IPS DF 4.7 (cell line): Measurements from ENCODE around the gene MEOX2.

Source experiments
- DNase-seq: peaks from one replicate; pipeline ENCODE4 v3.0.0-alpha.2; 2013; ENCODE audit warnings: low spot score; ENCODE audit errors: extremely low read depth

The MEOX2 gene

DNA sequence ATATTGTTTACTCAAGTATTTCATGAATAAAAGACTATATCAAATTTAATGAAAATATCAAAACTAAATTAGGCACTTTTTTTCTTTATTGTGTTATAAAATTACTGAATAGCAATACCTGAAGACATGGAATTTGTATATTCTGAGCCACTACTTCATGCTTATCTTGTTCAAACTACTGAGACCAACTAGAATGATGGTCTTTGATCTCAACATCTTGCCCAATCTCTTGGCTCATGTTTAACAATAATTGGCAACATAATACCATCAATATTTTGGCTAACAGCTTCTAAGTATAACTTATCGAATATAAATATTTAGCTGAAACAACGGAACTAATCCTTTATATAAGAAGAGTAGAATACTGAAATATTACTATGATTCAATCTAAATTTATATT lies 68.2 kb downstream of the MEOX2 start:
- DNase-seq, result no peak

DNA sequence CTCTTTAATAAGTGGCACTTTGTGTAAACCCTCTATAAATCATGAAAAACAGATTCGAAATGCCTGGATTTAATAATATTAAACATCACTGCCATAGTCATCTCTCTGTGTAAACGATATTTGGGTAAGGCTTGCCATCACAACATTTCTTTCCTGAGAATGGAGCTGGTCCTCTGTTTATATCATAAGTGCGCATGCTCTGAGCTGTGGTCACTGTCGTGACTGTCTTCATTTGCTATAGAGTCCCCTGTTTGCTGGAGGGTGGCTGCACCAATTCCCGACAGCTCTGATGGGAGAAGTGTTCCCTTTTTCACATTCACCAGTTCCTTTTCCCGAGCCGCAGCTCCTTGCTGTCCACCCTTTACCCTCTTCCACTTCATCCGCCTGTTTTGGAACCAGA lies 74.3 kb downstream of the MEOX2 start:
- no peak for DNase-seq

DNA sequence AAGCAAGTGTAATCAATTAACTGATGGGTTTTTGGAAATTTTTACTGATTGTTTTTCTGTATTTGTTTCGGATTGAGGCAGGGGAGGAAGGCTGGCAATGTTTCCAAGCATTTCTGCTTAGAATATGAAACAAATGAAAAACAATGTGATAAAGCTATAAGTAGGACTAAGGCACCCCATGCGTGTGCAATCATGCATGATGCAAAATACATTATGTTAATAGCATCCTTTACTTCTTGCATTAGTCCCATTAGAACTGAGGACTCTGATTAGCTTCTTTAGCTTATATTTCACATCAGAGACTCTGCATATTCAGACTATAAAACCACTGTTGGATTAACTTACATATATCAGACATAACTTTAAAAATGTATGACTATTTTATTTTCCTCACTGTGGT lies 76.0 kb downstream of the MEOX2 start:
- DNase-seq, result no peak

DNA sequence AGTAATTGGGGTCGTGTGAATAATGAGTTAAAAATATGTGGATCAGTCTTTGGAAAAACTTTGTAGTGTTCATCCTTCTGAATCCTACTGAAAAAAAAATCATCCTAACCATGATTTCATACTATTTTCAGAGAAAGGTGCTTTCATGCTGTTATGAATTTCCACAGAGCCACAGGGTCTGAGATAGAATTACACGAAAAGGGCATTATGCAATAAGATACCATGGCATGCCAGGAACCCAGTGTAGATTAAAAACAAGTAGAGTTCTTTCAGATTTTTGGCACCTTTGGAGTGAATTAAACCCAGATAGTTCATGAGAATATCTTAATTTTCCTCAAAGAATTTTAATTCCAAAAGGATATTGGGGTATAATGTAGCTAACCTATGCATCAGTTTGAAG lies 77.2 kb downstream of the MEOX2 start:
- DNase-seq, result no peak

DNA sequence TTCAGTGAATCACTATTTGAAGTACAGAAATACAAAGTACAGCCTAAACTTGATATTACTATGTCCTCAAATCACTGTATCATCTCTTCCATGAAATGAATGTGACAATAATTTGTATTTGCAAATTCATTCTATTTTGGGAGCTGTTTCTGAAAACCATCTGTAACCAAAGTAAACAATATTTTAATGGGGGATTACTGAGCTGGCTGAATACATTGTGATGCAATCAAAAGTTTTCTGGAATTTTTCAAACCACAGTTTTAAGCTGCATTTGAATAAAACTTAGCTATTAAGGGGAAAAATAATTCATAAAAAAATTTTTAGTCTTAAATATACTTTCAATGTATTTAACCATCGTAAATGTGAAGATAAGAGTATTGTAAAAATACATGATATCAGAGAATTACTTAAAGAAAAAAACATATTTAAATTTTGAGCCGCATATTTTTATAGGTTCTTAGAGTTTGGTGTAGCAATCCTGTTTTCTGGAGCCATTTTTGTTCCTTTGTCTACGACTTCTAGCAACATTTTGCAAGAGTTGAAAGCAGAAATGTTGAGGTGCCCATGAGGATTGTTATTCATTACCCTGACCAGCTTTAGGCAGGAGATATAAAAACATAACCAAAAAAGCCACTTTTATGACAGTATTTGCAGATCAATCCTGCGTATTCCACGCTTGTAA lies 78.8 kb downstream of the MEOX2 start:
- no peak for DNase-seq

DNA sequence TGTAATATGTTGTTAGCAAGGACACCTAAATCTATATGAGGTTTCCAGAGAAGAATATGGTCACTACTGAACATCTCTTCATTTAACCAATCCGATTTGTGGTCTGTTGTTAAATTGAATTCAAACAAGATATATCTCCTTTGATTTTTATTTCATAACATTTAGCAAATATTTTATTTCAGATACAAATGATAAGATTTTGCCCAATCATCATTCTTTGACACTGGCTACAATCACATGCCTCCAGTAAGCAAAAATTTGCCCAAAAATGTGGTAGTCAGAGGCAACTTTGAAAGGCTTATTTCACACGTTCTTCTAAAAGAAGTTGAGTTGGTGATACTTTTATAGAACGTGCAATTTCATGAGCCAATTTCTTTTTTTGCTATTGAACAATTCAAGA lies 79.9 kb downstream of the MEOX2 start:
- no peak for DNase-seq

DNA sequence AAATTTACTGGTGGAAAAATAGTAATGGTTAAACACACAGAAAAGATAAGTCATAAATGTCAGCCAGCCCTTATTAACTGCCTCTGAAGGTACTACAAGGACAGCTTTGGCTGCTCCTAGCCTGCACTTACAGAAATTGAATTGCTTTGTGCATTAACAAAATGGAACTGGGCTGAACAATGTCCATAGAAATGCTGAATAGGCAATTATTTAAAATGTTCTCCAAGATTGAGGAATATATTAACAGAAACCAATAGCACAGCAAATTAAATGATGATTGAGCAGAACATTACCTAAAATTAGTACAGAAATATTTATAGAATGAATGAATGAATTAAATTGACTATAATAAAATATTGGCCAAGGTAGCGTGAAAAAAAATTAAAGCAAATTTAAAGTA lies 82.3 kb downstream of the MEOX2 start:
- no peak for DNase-seq

DNA sequence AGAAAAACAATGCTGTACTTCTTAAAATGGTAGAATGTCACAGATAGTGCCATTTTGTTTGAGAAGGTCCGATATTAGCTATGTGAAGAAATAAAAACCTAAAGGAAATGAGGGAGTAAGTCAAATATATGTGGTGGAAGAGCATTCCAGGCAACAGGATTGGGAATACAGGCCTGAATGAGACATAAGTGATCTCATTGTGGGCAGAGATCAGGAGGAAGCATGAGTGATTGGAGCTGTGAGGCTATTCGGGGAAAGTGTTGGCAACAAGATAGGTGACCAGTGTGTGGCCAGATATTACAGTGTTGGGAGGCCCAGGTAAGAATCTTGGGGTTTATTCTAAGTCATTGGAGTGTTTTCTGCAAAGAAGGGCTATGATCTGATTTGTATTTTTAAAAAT lies 83.4 kb downstream of the MEOX2 start:
- DNase-seq, result no peak

DNA sequence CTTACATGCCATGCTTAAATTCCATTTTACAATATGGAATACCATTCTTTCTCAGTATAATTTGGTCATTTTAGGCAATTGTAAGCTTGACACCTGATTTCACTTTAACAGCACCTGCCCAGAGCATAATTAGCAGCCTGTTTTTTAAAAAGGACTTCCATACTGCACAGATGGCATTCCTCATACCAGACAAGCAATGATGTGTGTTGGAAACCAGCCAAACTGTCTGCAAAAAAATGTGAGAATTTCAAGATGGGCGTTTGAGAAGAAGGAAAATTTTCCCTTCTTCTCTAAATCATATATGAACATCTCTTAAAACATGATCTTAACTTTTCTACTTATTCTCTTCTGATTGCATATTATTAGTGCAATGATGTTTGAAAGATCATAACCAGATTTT lies 84.2 kb downstream of the MEOX2 start:
- no peak for DNase-seq

DNA sequence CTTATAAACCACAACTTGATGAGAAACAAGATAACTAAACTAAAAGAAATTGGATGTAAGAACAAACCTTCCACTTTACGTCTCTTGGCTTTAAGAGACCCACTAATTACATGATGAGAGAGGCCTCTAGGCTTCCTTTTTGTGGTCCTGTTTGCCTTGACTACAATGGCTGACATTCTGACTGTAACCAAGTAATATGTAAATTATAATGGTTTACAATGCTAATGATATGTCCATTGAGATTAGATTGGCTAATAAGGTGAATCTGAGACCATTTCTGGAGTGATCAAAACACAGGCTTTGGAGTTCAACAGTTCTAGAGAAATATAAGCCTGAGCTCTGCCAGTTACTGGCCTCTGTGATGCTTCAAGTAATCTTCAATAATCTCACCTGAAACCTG lies 85.3 kb downstream of the MEOX2 start:
- DNase-seq, result no peak

DNA sequence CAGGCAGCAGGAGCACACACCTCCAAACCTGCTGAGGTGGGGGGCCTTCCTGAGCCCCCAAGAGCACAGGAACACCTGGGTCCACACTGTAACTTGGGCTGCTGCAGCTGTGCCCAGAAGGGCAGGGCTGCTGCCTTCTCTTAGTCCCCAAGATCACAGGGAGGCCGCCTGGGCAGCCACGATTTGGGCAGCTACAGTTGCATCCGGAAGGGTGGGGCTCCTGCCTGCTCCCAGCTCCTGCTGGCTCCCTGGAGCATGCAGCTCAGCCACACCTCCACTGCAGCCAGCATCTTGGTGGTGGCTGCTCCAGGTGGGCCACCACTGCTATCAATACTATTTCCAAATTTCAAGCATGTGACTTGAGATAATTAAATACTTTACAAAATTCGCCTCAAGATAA lies 86.2 kb downstream of the MEOX2 start:
- no peak for DNase-seq

DNA sequence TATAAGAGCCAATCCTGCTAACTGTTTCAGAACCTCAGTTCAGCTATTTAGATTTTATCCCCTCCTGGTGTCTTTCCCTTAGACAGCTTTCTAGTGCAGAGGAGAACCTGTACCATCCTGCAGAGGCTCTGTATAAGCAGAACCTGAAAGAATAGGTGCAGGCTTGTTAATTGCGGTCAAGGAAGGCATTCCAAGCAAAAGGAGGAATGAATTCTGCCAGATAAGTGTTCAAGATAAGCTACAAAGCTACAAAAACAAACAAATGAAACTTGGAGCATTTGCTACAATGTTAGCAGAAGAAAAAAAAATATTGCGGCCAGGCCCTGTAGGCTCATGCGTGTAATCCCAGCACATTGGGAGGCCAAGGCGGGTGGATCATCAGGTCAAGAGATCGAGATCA lies 92.0 kb downstream of the MEOX2 start:
- DNase-seq, result no peak

DNA sequence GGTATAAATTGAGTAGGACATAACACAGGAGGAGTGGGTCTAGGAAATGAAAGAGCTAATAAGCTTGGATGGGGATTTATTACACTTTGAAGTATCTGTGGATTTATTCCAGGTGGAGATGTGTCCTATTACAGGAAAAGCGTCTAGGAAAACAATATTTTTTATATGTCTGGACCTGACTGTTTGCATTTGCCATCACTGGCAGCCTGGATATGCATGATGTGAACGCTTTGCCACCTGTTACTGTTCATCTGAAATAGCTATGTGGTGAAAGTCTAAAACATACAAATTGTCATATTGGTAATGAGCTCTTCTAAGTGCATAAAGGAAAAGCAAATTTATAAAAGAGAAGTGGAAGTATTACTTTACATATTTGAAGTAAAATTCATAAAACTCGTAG lies 93.1 kb downstream of the MEOX2 start:
- no peak for DNase-seq

DNA sequence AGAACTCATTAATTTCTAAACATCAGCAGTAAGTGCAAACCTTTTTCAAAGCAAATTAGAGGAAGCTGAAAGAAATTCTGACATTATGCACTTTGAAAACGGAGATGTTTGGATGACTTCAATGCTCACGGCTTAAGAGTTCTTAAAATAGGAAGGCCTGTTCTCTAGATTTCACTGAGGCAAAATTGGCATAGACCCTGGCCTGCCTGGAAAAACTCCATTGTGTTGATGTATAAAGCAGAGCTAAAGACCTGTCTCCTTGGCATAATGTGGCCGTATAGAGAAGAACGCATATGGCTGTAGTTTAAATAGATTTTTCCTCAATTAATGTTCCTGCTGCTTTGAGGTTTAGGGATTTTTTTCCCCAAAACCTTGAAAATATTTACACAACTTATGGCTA lies 100.2 kb downstream of the MEOX2 start:
- DNase-seq, result no peak

DNA sequence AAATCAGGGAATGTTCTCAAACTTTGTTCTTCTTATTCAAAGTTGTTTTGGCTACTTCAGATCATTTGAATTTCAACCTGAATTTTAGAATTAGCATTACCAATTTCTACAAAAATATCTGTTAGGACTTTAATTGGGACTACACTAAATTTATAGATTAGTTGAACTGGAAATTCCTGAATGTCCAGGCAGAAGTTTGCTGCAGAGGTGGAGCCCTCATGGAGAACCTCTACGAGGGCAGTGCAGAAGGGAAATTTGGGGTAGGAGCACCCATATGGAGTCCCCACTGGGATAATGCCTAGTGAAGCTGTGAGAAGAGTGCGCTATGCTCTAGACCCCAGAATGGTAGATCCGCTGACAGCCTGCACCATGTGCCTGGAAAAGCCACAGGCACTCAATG lies 101.9 kb downstream of the MEOX2 start:
- DNase-seq, result no peak

DNA sequence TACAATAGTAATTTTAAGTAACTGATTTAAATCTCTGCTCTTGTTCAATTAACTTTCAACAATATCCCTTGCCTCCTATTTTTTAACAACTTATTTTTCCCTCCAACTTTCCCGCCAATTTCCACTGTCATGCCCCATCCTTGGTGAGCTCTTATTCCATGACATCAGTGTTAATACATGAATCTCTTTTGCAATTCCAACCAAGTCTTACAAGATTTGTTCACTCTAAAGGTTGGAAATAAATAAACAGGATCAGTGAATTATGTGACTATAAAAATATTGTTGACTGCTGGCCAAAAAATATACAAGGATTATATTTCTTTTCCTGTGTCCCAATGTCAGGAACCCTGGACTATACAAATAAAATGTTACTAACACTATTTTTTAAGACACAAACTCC lies 103.7 kb downstream of the MEOX2 start:
- DNase-seq, result no peak

DNA sequence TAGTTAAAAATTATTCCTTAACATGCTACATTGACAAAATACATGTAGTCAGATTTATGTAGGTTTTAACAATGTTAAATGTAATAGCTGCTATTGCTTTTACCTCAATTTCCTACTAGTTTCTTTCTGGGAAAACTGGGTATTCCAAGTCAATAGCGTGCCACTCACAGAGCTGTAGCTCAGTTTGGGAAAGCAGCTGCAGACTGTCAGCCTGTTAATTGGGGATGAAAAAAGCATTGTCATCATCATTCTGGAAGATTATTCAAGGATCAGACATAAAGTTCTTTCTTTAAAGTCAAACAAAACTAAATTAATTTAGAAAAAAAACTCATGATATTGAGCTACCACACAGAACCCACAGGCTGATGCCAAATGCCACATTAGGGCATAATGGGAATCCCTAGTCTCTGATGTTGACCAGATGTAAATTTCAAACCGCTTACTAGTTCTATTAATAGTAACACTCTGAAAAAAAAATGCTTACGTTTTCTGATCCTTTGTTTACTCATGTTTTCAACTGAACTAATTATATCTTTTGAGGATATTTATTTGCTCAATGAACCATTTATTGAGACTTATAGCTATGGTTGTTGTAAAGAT lies 105.0 kb downstream of the MEOX2 start:
- DNase-seq, result no peak

DNA sequence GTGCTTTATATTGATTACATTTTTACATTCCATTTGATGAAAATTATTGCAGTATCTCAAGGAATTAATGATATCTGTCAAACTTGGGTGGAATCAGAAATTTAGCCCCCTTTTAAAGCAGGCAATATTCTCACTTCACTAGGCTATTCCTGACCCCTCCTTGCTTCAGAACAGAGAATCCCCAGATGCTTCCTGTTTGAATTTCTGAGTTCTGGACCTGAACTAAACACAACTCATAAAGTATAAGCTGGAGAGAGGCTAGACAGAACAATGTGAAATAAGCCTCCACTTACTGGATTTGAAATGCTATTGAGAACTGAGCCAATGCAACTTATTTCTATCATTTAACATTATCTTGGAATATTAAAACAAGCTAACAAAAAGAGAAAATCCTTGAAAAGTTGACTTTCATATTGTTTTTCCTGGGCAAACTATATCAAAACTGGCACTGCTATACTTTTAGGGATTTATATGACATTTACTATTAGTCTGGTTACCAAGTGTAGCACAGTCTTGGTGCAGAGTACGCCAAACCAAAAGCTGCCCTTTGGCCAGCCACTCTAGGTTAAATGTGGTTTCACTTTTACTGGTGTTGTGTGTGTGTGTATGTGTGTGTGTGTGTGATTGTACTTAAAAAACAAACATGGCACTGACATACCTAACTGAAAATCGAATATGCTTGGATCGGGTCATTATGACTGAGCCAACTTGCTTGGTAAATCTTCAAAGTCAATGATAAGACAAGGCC lies 105.7 kb downstream of the MEOX2 start:
- DNase-seq, result no peak

DNA sequence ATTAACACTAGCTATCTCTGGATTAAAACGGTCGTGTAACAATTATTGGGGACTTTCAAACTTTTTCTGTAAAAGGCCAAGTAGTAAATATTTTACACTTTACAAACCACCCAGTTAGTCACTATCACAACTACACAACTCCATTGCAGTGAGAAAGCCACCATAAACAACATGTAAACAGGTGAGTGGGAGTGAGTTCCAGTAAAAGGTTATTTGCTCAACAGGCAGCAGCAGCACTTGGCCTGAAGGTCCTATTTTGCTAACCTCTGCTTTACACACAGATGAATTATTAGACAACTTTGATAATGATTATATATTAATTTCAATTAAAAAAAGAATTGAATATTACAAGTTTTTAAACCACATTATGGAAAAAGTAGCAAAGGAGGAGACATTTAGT lies 108.9 kb downstream of the MEOX2 start:
- DNase-seq, result no peak

DNA sequence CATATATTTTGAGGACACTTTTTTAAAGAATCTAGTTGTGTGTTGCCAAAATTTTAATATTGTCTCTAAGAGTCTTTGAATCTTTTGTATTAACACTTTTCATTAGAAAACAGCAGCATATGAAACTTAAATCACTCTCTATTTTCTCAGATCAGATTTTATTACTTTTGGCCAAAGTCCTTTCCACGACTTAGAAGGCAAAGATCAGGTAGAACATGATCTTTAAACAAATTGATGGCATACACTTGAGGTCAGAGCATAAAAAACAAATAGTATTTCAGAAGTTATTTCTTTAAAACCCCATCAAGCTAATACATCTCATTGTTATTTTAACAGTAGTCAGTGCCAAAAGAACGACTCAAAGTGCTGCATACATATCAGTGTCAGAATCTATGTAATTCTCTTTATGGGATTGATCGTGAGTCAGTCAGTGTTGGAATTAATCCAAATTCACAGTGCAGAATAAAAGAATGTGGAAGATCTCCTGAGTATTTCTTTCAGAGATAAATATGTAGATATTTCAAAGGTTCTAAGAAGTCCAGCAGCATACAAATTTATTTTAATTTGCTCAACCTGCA lies 115.1 kb downstream of the MEOX2 start:
- no peak for DNase-seq

DNA sequence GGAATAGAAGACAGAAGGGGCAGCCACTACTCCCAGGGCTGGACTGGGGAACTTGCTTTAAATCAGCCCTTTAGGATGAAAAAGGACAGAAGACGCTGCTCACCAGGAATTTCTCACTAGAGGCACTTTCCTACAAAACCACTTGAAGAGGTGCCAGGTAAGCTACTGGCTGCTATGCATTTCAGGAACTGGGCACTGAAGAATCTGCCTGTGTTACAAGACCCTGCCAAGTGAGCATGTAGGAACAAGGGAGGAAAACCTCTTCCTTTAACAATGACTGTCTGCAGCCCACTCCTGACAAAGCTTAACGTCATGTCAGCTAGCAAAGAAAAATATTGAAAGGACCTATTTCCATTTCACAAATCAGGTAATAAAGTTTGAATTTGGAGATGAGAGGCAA lies 118.8 kb downstream of the MEOX2 start:
- no peak for DNase-seq

DNA sequence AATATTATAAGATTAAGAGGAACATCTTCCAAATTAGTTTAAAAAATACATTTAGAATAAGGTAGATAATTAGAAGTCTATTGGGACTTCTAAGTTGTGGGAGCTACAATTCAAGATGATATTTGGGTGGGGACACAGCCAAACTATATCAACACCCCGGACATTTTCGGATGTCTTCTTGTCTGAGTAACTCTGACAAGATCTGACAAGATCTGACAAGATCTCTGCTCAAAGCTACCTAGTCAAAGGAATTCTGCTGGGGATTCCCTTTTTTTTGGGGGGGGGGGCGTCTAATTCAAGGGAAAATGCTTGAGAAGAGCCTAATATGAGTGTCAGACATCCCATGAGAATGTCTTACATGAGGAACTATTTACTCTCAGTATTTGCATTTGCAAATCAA lies 119.4 kb downstream of the MEOX2 start:
- DNase-seq, result no peak

DNA sequence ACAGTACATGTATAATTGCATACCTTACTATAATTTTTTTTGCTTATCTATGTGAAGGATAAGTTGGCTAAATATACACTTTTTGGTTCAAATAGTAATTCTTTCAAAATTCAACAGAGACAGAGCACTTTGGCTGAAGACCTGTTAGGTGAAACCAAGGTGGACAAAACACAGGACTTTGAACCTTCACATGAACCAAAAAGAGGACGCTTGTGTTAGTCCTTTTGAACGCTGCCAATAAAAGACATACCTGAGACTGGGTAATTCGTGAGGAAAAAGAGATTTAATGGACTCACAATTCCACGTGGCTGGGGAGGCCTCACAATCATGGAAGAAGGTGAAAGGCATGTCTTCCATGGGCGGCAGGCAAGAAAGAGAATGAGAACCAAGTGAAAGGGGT lies 120.0 kb downstream of the MEOX2 start:
- no peak for DNase-seq
